ENCODE results near the gene WHAMM. TPM values are rescaled to one million over a fixed set of nuclear protein-coding genes. Genes with fewer than 3 reads are reported as not detected.

The WHAMM gene
- 6.2 to 7.6 TPM (median 6.5 TPM) in 5 replicates for total RNA-seq (2022; extraction: Qiagen RNA extraction; ENCODE audit: low read depth)

GRCh38 chr15:82809308-82810060 lies at the start of gene WHAMM:
TSS of gene WHAMM (plus strand) at chr15:82809628. CDS start at chr15:82809727, 99 bp downstream.

GRCh38 chr15:82805994-82806406 lies 3.4 kb upstream of the WHAMM start, which contains the start of gene FSD2:
TSS of gene FSD2 (minus strand) at chr15:82806069. CDS start at chr15:82787390, 18,679 bp downstream.

Other genes with a start within 250 kb of the WHAMM start
- gene CPEB1, start 162.3 kb upstream of the WHAMM start, total RNA-seq (2022; extraction: Qiagen RNA extraction; ENCODE audit: low read depth), result 2.8 to 3.9 TPM (median 3.0 TPM) in 5 replicates
- gene AP3B2, start 99.8 kb upstream of the WHAMM start, total RNA-seq (2022; extraction: Qiagen RNA extraction; ENCODE audit: low read depth), result 0.41 to 1.7 TPM (median 0.88 TPM) in 5 replicates
- 0.13 TPM in 1 of 5 replicates, not detected in the others for gene FSD2, start 3.6 kb upstream of the WHAMM start, total RNA-seq (2022; extraction: Qiagen RNA extraction; ENCODE audit: low read depth)
- 15.2 to 19.3 TPM (median 15.5 TPM) in 5 replicates for gene HOMER2, start 143.1 kb downstream of the WHAMM start, total RNA-seq (2022; extraction: Qiagen RNA extraction; ENCODE audit: low read depth)
- gene RAMAC, start 176.6 kb downstream of the WHAMM start, total RNA-seq (2022; extraction: Qiagen RNA extraction; ENCODE audit: low read depth), result 38.9 to 67.5 TPM (median 39.6 TPM) in 5 replicates
- 41.2 to 47.7 TPM (median 45.5 TPM) in 5 replicates for gene C15orf40, start 202.0 kb downstream of the WHAMM start, total RNA-seq (2022; extraction: Qiagen RNA extraction; ENCODE audit: low read depth)

All from A549 treated with ZK216348 at 1 μM for 4 hours (cell line).